RWPE2 (cell line): ENCODE data around the gene PRRX1.

Experiments
- ATAC-seq: fragments of 200-7000 bp; cut with Tn5 transposase; 3 replicates; pipeline ENCODE4 v1.9.1; 2021; ENCODE audit warnings: low read depth
- DNase-seq: peaks from one replicate; pipeline ENCODE4 v3.0.0-alpha.2; 2020; ENCODE audit warnings: low spot score
- H3K27ac ChIP-seq: fragments of 450-650 bp; 2 replicates; pipeline ENCODE4 v1.5.1; 2017; ENCODE audit warnings: mild to moderate bottlenecking; ENCODE audit not compliant: poor library complexity, severe bottlenecking
- H3K27me3 ChIP-seq: fragments of 250-450 bp; sonication (Bioruptor Pico); 2 replicates; pipeline ENCODE4 v1.5.1; 2021; ENCODE audit warnings: mild to moderate bottlenecking, moderate library complexity; ENCODE audit not compliant: insufficient read depth, poor library complexity, severe bottlenecking
- H3K36me3 ChIP-seq: fragments of 250-450 bp; sonication (Bioruptor Pico); 2 replicates; pipeline ENCODE4 v1.5.1; 2020; ENCODE audit warnings: low read depth, mild to moderate bottlenecking, moderate library complexity
- H3K4me1 ChIP-seq: fragments of 250-450 bp; sonication (Bioruptor Pico); 2 replicates; pipeline ENCODE4 v1.5.1; 2021; ENCODE audit warnings: mild to moderate bottlenecking, moderate library complexity; ENCODE audit not compliant: insufficient read depth, poor library complexity, severe bottlenecking
- H3K4me3 ChIP-seq: fragments of 250-450 bp; sonication (Bioruptor Pico); 2 replicates; pipeline ENCODE4 v1.5.1; 2021; ENCODE audit warnings: mild to moderate bottlenecking, moderate library complexity; ENCODE audit not compliant: severe bottlenecking
- H3K9me3 ChIP-seq: fragments of 250-450 bp; sonication (Bioruptor Pico); 2 replicates; pipeline ENCODE4 v1.5.1; 2021; ENCODE audit warnings: mild to moderate bottlenecking, moderate library complexity; ENCODE audit not compliant: severe bottlenecking
- TF ChIP-seq, protein P1 (sequence below): fragments of 450-650 bp; IDR thresholded peaks from one replicate; pipeline ENCODE4 v1.5.1; 2017; ENCODE audit warnings: mild to moderate bottlenecking, moderate library complexity; ENCODE audit not compliant: poor library complexity, severe bottlenecking

Gene PRRX1

DNA sequence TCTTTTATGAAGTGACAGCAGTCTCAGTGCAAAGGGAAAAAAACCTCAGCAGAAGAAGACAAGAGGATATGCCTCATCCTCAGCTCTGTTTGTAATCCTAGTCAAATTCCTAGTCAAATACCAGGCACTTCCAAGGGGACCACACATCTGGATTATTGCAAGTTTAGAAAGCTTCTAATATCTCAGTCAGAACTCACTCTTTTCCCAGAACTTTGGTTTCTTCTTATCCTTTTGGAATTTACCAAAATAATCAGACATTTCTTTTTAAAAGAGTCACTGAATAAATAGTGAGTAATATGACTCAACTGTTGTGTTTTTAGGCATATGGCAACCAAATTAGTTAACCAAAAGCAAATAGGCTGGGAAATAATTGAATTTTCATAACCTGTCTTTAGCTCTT lies 47.8 kb downstream of the PRRX1 start:
- peak overlapping the region; percentile 88 for H3K27ac ChIP-seq
- H3K36me3 ChIP-seq, result no peaks in the 10 kb centered on the region
- DNase-seq (no peak), ATAC-seq (peak; percentile 46; the same call in 1 of the 3 replicates)
- no peak overlapping the region for H3K4me3 ChIP-seq
- no peaks in the 10 kb centered on the region for H3K27me3 ChIP-seq
- peaks cover 17% of the 10 kb centered on the region for H3K4me1 ChIP-seq
- TF ChIP-seq, protein P1, sequence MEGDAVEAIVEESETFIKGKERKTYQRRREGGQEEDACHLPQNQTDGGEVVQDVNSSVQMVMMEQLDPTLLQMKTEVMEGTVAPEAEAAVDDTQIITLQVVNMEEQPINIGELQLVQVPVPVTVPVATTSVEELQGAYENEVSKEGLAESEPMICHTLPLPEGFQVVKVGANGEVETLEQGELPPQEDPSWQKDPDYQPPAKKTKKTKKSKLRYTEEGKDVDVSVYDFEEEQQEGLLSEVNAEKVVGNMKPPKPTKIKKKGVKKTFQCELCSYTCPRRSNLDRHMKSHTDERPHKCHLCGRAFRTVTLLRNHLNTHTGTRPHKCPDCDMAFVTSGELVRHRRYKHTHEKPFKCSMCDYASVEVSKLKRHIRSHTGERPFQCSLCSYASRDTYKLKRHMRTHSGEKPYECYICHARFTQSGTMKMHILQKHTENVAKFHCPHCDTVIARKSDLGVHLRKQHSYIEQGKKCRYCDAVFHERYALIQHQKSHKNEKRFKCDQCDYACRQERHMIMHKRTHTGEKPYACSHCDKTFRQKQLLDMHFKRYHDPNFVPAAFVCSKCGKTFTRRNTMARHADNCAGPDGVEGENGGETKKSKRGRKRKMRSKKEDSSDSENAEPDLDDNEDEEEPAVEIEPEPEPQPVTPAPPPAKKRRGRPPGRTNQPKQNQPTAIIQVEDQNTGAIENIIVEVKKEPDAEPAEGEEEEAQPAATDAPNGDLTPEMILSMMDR, result no peak
- H3K9me3 ChIP-seq, result no peaks in the 10 kb centered on the region

DNA sequence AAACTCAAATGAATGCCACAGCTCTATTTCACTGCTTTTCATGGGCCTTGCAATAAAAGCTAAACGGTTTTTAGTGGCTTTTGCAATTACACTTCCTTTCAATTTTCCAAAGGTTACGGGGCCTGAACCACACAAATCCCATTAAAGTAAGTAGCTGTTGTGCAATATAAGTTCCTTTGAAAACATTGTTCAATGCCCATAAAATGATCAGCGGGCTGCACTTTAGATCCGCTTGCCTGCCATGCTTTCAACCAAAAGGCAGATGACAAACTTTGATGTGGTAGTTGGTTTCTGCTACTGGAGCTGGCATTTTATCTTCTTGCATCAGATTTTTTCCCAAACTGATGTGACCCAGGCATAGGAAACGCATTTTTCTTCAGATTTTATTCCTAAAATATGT lies 50.2 kb downstream of the PRRX1 start:
- no peak overlapping the region for H3K27ac ChIP-seq
- DNase-seq (no peak), ATAC-seq (no peak)
- H3K36me3 ChIP-seq, result no peaks in the 10 kb centered on the region
- no peaks in the 10 kb centered on the region for H3K27me3 ChIP-seq
- no peaks in the 10 kb centered on the region for H3K9me3 ChIP-seq
- TF ChIP-seq, protein P1, result no peak
- H3K4me1 ChIP-seq, result no peaks in the 10 kb centered on the region
- no peak overlapping the region for H3K4me3 ChIP-seq

DNA sequence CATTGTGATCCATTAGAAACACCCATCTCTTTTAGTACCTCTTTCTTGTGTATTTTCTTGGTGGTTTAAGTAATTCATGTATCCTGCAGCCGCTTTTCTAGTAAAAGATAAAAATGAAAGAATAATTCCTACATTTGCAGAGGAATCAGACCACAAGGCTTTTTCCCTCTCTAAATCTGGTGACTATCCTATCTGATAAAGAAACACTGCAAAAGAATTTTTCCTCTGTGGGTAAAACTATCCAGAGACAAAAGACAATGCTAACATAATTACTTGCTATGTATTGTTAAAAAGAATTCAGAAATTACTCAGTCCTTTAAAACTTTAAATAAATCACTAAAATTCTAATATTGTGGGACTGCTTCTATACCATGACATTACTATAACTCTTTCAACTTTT lies 51.0 kb downstream of the PRRX1 start:
- DNase-seq, result no peak
- Histone ChIP-seq H3K27ac (no peak overlapping the region), H3K27me3 (no peaks in the 10 kb centered on the region), H3K9me3 (no peaks in the 10 kb centered on the region), H3K36me3 (no peaks in the 10 kb centered on the region), H3K4me1 (no peaks in the 10 kb centered on the region), H3K4me3 (no peak overlapping the region)
- TF ChIP-seq, protein P1, result no peak
- ATAC-seq, result no peak

DNA sequence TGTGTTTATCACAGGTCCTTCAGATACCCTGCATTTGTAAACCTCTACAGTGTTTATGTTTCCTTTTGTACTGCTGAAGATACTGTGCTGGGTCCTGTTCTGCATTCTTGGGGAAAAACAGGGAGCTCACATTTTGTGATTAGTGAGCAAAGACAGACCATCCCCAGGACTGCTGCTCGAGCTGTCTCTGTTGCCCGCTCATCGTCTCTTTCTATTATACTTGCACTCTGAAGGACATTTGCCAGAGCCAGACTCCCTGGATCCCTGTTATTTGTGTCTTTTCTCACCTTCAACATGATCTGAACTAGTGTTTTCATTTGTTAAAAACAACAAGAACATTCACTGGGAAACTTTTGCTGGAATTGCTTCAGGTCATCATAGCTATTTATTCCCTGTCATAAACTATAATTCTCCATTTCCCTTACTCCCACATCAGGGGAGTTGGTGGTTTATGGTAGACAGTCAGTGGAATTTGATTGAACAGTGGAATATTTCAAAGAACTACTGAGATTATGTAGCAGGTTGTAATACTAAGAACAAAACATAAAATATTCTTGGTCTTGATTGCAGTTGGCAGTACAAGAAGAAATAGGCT lies 53.0 kb downstream of the PRRX1 start:
- Histone ChIP-seq H3K4me1 (no peaks in the 10 kb centered on the region), H3K9me3 (no peaks in the 10 kb centered on the region), H3K27ac (no peak overlapping the region), H3K36me3 (no peaks in the 10 kb centered on the region), H3K4me3 (no peak overlapping the region), H3K27me3 (no peaks in the 10 kb centered on the region)
- DNase-seq (no peak), ATAC-seq (no peak)
- TF ChIP-seq, protein P1, result no peak

DNA sequence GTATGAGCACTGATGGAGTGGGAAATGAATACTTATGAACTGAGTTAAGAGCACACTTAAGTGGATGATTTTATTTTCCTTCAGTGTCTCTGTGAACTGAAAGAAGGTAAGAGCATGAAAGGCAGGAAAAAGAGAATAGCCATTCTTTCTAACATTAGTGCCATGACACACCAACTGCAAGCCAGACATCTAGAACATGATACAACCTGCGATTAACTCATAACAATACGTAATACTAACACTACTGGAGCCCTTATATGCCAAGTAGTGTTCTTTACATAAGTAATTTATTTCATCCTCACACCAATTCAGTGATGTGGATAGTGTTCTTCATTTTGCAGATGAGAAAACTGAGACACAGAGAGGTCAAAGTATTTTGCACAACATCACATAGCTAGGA lies 56.7 kb downstream of the PRRX1 start:
- Histone ChIP-seq H3K4me3 (no peak overlapping the region), H3K27ac (no peak overlapping the region), H3K4me1 (no peaks in the 10 kb centered on the region), H3K9me3 (no peaks in the 10 kb centered on the region), H3K27me3 (no peaks in the 10 kb centered on the region), H3K36me3 (no peaks in the 10 kb centered on the region)
- TF ChIP-seq, protein P1, result no peak
- no peak for DNase-seq
- no peak for ATAC-seq
